ENCODE data around the gene C3orf80.

GRCh38 chr3:160259589-160259988, 34.4 kb downstream of the C3orf80 start:
- TF ChIP-seq REST (IDR thresholded peaks at IDR 0.05; ENCODE audit: insufficient replicate concordance, low read depth): no peak
- TF ChIP-seq CTCF (IDR thresholded peaks at IDR 0.05; ENCODE audit: insufficient read depth, low read length): no peak

Data from HL-60 (cell line).